DMS53 (cell line): ENCODE measurements around the gene PACSIN1.
"Not testable (repeated sequence)": the region's sequence is repeated elsewhere in the genome, so short reads cannot be mapped to it uniquely, and the experiment has no call there.

Experiments used
- DNase-seq: peaks from one replicate; lab custom pipeline; 2025; lab: John Stamatoyannopoulos, UW

Gene PACSIN1

GRCh38 chr6:34457742-34458735, 7.8 kb upstream of the PACSIN1 start:
- DNase-seq, result no peak

- peak; percentile 74 for DNase-seq
Observed at GRCh38 chr6:34459899-34460593, 5.8 kb upstream of the PACSIN1 start.

DNA sequence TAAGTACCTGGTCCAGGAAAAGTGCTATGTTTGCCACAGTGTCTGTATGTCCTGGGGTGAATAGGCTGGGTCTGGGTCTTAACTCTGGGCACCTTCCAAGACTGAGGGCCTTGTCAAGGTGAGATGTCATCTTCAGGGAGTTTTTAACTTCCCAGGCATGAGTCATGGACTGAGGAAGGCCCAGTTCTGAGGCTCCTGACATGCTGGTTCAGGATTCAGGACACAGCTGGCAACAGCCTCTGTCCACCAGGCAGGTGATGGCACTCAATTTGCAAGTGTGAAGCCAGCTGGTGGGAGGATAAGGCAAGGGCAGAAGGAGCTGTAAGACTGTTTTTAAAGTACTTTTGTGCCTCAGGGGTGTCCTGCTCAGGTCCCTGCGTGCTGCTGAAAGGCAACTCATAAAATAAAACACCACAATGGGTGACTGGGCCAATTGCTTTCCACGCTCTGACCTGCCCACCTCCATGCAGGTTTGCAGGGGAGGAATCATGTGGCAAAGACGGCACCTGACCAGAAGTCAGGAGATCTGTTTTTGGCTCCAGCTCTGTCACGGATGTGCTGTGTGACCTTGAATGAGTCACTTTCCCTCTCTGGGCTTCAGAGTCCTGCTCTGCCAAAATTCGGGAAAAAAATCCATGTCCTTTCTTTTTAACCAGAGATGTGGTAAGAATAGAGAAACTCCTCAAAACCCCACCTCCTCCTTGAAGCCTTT, 4.9 kb upstream of the PACSIN1 start:
- DNase-seq, result peak; percentile 43

DNA sequence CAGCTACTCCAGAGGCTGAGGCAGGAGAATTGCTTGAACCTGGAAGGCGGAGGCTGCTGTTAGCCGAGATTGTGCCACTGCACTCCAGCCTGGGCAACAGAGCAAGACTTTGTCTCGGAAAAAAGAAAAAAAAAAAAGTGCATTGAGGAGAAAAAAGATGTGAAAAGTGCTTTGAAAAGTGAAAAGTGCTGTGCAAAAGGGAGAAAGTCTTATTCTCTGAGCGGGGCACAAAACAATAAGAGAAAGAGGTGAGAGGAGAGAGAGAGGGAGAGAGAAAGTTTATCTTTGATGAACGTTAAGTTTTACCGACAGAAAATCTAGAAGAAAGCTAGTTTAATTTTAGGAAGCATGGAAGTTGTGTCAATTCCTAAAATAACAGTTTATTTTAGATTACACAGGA, 3.9 kb upstream of the PACSIN1 start:
- DNase-seq, result no peak

DNA sequence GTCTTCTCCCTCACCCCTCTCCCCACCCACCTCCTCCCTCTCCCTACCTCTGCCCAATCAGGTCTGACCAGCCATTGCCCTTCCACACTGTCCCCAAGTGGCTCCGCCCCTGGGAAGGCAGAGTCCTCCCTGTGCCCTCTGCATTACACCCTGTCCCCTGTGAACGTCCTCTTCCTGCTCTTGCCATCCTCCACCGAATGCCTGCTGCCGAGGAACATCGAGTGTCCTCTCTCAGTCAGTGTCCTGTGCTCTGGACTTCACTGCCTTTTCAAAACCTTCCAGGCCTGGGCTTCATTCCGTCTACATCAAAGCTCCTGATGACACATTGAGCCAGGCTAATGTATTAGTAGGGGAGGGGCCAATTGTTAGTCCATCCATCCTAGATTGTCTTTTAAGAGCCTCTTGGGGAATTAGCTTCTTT, 3.3 kb upstream of the PACSIN1 start:
- peak; percentile 92 for DNase-seq

DNA sequence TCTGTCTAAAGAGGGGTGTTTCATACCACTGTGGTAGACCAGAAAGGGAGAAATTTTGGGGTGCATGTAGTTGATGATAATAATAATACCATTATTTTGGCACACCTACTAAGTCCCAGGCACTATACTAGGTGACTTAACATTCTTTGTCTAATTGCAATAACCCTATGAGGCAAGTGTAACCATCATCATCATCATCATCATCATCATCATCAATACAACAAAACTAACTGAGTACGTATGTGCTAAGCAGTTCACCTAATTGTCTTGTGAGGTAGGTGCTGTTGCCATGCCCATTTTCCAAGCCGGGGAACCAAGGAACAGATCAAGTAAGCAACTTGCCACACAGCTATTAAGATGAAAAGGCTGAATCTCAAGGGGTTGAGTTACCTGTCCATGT, 2.6 kb upstream of the PACSIN1 start:
- peak; percentile 17 for DNase-seq

GRCh38 chr6:34463849-34464248, 2.0 kb upstream of the PACSIN1 start:
- DNase-seq, result no peak

DNA sequence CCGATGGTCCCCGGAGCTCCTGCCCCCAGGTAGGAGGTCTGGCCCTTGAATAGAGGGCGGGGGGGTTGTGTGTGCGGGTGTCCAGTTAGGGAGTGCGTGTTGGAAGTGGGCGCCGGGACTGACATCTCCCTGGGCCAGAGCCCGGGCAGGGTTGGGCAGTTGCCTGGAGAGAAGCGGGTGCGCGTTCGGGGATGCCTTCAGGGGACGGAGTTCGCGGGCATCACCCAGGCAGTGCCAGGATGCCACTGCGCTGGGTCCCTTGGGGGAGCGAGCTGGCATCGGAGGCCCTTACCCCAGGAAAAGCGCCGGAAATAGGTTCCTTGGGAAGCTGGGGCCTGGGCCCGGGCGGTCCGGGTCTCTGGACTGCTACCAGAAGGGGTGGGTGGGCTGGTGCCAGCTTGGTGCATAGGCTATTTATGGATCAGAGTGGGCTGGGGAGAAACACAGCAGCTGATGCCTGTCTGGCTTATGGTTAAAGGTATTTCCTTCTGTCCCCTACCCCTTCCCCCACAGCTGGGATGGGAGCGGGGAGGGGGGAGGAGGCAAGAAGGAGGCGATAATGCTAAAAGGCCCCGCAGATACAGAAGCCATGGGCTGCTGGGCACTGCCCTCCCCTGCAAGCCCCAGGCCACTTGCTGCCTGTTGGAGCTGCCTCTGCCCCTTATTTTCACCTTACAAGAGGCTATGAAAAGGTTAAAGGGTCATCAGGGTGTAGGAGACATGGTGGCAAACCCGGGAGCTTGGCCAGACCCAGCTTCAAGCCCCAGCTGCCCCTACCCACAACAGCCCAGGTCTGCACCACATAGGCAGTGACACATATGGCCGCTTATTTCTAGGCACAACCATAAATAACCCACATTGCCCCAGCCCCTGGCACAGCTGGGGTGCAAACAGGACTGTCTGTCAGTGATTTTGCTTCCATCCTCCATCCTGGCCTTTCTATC, 638 bp downstream of the PACSIN1 start:
- DNase-seq, result peak; percentile 56

DNA sequence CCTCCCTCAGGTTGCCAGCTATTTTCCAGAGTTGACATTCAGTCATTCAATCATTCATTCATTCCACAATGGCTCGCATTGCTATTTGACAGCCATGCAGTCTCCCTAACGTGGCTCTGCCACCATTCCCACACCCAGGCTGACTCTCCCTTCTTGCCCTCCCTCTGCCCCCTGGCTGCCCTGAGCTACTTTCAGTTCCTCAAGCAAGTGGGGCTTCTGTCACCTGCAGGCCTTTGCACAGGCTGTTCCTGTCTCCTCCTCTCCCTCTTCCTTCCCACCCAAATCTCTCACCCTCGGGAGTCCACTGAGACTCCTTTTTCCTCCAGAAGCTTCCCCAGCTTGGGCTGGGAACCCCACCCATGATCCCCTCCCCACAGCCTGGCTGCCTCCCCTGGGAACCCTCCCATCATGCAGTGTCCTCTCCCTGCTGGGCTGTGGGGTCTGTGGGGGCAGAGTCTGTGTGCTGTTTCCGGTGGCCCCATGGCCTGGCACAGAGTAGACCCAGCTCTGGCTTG, 2.6 kb downstream of the PACSIN1 start:
- no peak for DNase-seq

GRCh38 chr6:34469499-34469898, 3.6 kb downstream of the PACSIN1 start:
- DNase-seq, result no peak

DNA sequence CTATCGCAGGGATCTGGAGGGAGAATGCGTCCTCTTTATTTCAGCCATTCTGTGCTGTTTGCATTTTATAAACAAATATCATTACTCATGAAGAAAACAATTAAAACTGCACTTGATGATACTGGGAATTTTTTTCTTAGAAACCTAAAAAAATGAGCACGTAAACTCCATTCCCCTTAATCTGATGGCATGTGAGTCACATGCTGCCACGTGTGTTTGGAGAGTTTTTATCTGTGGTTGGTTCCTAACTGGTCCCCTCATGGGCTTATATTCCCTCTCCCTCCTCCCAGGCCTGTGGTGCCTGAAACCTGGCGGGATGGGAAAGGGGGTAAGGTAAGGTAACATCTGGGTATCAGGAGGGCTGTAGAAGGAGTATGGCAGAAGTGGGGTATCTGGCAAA, 6.5 kb downstream of the PACSIN1 start:
- no peak for DNase-seq

DNA sequence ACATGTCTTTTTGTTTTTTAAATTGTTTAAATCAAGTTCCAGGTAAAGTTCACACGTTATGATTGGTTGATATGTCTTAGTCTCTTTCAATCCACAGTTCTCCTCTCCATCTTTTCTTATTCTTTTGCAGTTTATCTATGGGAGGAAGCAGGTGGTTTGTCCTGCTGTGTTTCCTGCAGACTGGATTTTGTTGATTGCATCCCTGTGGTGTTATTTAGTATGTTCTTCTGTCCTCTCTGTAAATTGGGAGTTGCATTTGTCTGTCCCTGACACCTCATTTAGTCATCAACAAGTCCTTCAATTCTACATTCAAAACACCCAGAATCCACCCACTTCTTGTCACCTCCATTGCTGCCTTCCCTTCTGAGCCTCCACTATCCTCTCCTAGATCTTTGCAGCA, 8.1 kb downstream of the PACSIN1 start:
- no peak for DNase-seq

DNA sequence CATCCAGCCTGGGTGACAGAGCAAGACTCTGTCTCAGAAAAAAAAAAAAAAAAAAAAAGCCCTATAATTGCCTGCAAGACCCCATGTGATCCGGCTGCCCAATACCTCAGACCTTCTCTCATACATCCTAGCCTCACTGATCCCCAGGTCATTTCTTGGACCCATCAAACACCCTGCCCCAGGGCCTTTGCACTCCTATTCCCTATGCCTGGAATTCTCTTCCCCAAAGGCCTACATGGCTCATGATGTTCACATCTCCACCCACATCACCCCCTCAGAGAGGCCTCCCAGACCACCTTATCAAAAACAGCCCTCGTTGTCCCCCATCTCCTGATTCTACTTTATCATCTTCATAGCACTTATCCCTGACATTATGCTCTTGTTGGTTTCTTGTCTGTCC, 8.9 kb downstream of the PACSIN1 start:
- no peak for DNase-seq

DNA sequence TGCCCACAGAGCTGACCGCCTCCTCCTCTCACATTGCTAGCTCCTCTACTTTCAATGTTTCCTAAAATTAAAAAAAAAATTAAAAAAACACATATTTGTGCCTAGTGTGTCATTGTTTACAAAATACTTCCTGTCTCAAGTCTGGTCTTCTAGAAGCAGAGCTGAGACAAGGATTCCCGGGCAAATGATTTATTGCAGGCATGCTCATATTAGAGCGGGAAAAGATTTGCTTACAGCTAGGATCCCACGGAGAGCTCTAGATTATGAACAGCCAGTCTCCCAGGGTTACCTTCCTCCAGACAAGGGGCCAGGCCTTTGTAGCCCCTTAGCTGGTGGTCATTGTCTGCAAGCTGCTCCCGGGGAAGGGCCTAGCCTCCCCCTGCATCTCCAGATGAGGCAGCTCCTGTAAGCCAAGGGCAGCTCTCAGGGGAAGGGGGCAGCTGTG, 9.4 kb downstream of the PACSIN1 start:
- DNase-seq, result peak; percentile 36

- DNase-seq, result no peak
Observed at GRCh38 chr6:34475767-34476328, 10.0 kb downstream of the PACSIN1 start.

DNA sequence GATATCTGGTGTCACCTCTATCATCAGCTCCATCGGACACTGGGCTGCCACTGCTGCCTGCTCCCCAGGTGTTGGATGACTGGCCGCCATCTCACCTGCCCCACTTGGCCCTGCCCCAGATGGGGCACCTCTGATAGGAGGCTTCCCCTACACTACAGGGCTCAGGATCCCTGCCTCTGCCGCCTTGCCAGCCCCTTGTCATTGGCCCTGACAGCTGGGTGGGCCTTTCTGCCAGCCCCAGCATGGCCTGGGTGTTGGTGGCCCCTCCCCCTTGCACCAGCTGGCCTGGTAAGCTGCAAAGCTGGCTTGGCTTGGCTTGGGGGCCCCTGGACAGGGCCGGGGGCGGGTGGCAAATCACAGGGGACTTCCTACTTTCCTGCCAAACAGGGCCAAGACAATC, 10.6 kb downstream of the PACSIN1 start:
- DNase-seq, result no peak

- DNase-seq, result no peak
Observed at GRCh38 chr6:34476921-34477320, 11.0 kb downstream of the PACSIN1 start.

DNA sequence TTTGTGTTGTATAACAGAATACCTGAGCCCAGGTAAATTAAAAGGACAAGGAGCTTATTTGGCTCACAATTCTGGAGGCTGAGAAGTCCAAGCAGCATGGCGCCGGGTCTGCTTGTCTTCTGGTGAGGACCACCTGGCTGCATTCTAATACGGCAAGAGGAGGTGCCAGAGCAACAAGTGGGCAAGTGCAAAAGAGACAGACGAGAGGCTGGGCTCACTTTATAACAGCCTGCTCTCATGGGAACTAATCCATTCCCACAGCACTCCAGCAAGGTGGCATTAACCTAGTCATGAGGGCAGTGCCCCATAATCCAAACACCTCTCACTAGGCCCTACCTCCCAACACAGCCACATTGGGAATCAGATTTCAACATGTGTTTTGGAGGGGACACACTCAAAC, 12.9 kb downstream of the PACSIN1 start:
- DNase-seq, result no peak

- not testable (repeated sequence) for DNase-seq
Observed at GRCh38 chr6:34483781-34484180, 17.9 kb downstream of the PACSIN1 start.

GRCh38 chr6:34484391-34484790, 18.5 kb downstream of the PACSIN1 start:
- no peak for DNase-seq

- peak; percentile 93 for DNase-seq
Observed at GRCh38 chr6:34484899-34485298, 19.0 kb downstream of the PACSIN1 start.
